K562 (cell line): Measurements from ENCODE around the gene NDUFS8. TPM values are rescaled to one million over a fixed set of nuclear protein-coding genes. Genes with fewer than 3 reads are reported as not detected.

Experiments
- COPS2 ChIP-seq: fragments of 450-650 bp; conservative IDR thresholded peaks from 2 replicates; pipeline ENCODE4 v1.6.1; 2016; ENCODE audit warnings: mild to moderate bottlenecking, moderate library complexity
- DIDO1 ChIP-seq: fragments of 450-650 bp; IDR thresholded peaks from 2 replicates; pipeline ENCODE4 v1.6.1; 2016; ENCODE audit warnings: low read depth, missing biosample characterization, missing genetic modification characterization
- FOXP1 ChIP-seq: sonication (generic); formaldehyde crosslinking; IDR thresholded peaks from 2 replicates; pipeline ENCODE4 v1.8.0; 2022; ENCODE audit warnings: mild to moderate bottlenecking, missing genetic modification reagents
- GATAD2B ChIP-seq: fragments of 450-650 bp; IDR thresholded peaks from 2 replicates; pipeline ENCODE4 v1.6.1; 2017; ENCODE audit warnings: mild to moderate bottlenecking, borderline replicate concordance
- HDAC2 ChIP-seq: fragments of 450-650 bp; IDR thresholded peaks from 2 replicates; pipeline ENCODE4 v1.6.1; 2016; ENCODE audit warnings: mild to moderate bottlenecking
- MEF2D ChIP-seq: conservative IDR thresholded peaks from 2 replicates; pipeline ENCODE4 v1.6.1; 2016; ENCODE audit warnings: low read depth, missing genetic modification characterization, missing compliant biosample characterization
- MYC ChIP-seq, 2 experiments: fragments of 250-450 bp in 1 of 2; sonication (Bioruptor Pico) in 1 of 2; IDR thresholded peaks; 2 replicates each; pipeline versions ENCODE4 v1.5.1 to v1.6.1; 2012 to 2021; ENCODE audit warnings: low read depth in 2 of 2, borderline replicate concordance in 1 of 2, improper control_type of control experiment in 1 of 2, low read length in 1 of 2, mild to moderate bottlenecking in 1 of 2, moderate library complexity in 1 of 2
- NFATC3 ChIP-seq: fragments of 450-650 bp; IDR thresholded peaks from 2 replicates; pipeline ENCODE4 v1.6.1; 2017; ENCODE audit warnings: mild to moderate bottlenecking
- NFE2 ChIP-seq: IDR thresholded peaks from 2 replicates; pipeline ENCODE4 v1.6.1; 2014; ENCODE audit warnings: antibody characterized with exemption, low read depth
- PHF21A ChIP-seq: fragments of 450-650 bp; IDR thresholded peaks from 2 replicates; pipeline ENCODE4 v1.6.1; 2017; ENCODE audit warnings: low read depth, borderline replicate concordance
- SIN3B ChIP-seq: fragments of 450-650 bp; IDR thresholded peaks from 2 replicates; pipeline ENCODE4 v1.6.1; 2017; ENCODE audit warnings: low read depth, mild to moderate bottlenecking, moderate library complexity
- SMAD3 ChIP-seq: fragments of 450-650 bp; formaldehyde crosslinking; conservative IDR thresholded peaks from 2 replicates; pipeline ENCODE4 v1.4.0; 2020; ENCODE audit warnings: mild to moderate bottlenecking
- TGIF2 ChIP-seq: sonication (generic); formaldehyde crosslinking; IDR thresholded peaks from 2 replicates; pipeline ENCODE4 v1.8.1; 2022; ENCODE audit warnings: mild to moderate bottlenecking, missing genetic modification reagents, moderate library complexity
- U2AF1 ChIP-seq: fragments of 200-400 bp; formaldehyde crosslinking; optimal IDR thresholded peaks from 2 replicates; pipeline ENCODE3; 2017; ENCODE audit warnings: mild to moderate bottlenecking, low read depth, low read length, moderate library complexity
- ZBTB8A ChIP-seq: fragments of 450-650 bp; IDR thresholded peaks from 2 replicates; pipeline ENCODE4 v1.6.1; 2018; ENCODE audit warnings: mild to moderate bottlenecking, moderate library complexity; ENCODE audit not compliant: partially characterized antibody
- ZFX ChIP-seq: sonication (generic); formaldehyde crosslinking; IDR thresholded peaks from 2 replicates; pipeline ENCODE4 v1.8.0; 2022; ENCODE audit warnings: mild to moderate bottlenecking, missing genetic modification reagents, moderate library complexity
- ZNF143 ChIP-seq: sonication (generic); formaldehyde crosslinking; IDR thresholded peaks from 2 replicates; pipeline ENCODE4 v1.9.0; 2022; ENCODE audit warnings: mild to moderate bottlenecking, missing genetic modification reagents
- ZNF165 ChIP-seq: fragments of 250-450 bp; sonication (Bioruptor Pico); IDR thresholded peaks from 2 replicates; pipeline ENCODE4 v1.4.0; 2020; ENCODE audit warnings: borderline replicate concordance
- ZNF3 ChIP-seq: fragments of 250-450 bp; sonication (Bioruptor Pico); IDR thresholded peaks from 2 replicates; pipeline ENCODE4 v1.5.0; 2021; ENCODE audit warnings: mild to moderate bottlenecking, moderate library complexity
- ZNF644 ChIP-seq: fragments of 200-800 bp; sonication (Bioruptor generic); IDR thresholded peaks from 2 replicates; pipeline ENCODE4 v1.6.1; 2016; ENCODE audit warnings: low read depth, missing genetic modification characterization, missing compliant biosample characterization
- polyA plus RNA-seq, 8 experiments: library from polyadenylated mRNA; depleted of rRNA in 4 of 8; stranded (reverse) in 5 of 8; unstranded in 3 of 8; fragments of >200 nt; fragmentation: Nextera tagmentation in 2 of 8; fragmentation: Illumina TruSeq in 1 of 8; extraction: Ambion mirVana in 2 of 8; extraction: Trizol in 1 of 8; gene quantifications; 2 replicates each; pipeline versions ENCODE4 v1.2.1 to v1.2.3, GENCODE V29; 2011 to 2014; ENCODE audit warnings: inconsistent platforms in 1 of 8, missing spikeins in 1 of 8
- total RNA-seq, 7 experiments: library from RNA; depleted of rRNA in 6 of 7; stranded (reverse); fragments of >200 nt in 6 of 7; fragmentation: Illumina TruSeq in 2 of 7; extraction: Trizol in 2 of 7; gene quantifications; 2 replicates each; pipeline versions ENCODE4 v1.2.1 to v1.2.3, GENCODE V29; 2011 to 2021; ENCODE audit warnings: low replicate concordance in 1 of 7
- TF ChIP-seq, protein P1 (sequence below): fragments of 250-450 bp; sonication (Bioruptor Pico); IDR thresholded peaks from 2 replicates; pipeline ENCODE4 v1.8.0; 2022; ENCODE audit warnings: inconsistent platforms

Gene NDUFS8
- total and polyA plus RNA-seq, 9 of the 15 experiments (the other 6 are each of a cell fraction or from before 2014, with no cell fraction given) = 36.5 to 351 (median 101) TPM

DNA sequence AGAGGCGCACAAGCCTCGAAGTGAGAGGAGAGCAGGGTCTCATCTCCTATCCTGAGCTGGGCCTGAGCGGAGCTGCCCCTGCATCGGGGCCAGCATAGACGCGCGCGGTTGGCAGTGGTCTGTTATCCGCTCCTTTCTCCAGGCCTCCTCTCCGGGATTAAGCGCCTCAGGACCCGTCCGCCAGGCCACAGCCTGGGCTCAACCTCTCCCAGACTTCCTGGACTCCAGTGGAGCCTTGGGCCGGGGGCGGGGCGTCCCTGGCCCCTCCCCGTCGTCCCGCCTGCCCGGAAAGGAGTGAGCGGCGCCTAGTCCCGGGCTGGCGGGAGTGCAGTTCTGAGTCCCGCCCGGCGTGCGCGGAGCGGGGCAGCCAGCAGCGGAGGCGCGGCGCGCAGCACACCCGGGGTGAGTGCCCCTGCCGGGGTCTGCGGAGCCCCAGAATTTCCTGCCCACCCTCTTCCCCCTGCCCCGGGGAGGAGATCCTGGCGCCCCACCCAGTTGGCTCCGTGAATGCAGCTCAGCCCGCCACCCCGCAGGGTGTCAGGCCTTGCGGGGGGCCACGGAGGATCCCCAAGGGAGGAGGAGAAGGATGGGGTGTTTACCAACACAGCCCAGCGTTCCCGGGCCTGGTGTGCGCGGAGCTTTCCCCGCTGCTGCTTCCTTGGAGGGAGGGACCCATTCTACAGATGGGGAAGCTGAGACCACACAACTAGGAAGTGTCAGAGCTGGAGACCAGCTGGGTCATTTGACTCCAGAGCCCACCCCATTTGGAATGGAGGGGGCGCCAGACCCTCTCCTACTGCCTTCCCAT, 8.4 kb downstream of the NDUFS8 start, which contains the start of gene TCIRG1 (continued):
- no peak for TF ChIP-seq ZNF644 (tag)
- TF ChIP-seq, protein P1, sequence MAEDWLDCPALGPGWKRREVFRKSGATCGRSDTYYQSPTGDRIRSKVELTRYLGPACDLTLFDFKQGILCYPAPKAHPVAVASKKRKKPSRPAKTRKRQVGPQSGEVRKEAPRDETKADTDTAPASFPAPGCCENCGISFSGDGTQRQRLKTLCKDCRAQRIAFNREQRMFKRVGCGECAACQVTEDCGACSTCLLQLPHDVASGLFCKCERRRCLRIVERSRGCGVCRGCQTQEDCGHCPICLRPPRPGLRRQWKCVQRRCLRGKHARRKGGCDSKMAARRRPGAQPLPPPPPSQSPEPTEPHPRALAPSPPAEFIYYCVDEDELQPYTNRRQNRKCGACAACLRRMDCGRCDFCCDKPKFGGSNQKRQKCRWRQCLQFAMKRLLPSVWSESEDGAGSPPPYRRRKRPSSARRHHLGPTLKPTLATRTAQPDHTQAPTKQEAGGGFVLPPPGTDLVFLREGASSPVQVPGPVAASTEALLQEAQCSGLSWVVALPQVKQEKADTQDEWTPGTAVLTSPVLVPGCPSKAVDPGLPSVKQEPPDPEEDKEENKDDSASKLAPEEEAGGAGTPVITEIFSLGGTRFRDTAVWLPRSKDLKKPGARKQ (CRISPR knock-in tag) = no peak
- no peak for TF ChIP-seq PHF21A
- no peak for TF ChIP-seq MEF2D (tag)
- no peak for TF ChIP-seq NFATC3
- no peak for TF ChIP-seq COPS2
- peak; percentile 72; the same call in 1 of the 2 replicates for TF ChIP-seq FOXP1 (CRISPR knock-in tag)
- TF ChIP-seq GATAD2B = peak; percentile 47; the same call in 1 of the 2 replicates
- TF ChIP-seq SMAD3 (CRISPR knock-in tag) = no peak
- no peak for TF ChIP-seq TGIF2 (CRISPR knock-in tag)
- TF ChIP-seq MYC (IDR thresholded peaks at IDR 0.05; ENCODE audit: low read depth, low read length) = no peak; the same call in 1 of the 2 replicates
- TF ChIP-seq MYC (CRISPR knock-in tag; IDR thresholded peaks at IDR 0.05; ENCODE audit: borderline replicate concordance, low read depth) = 0 out of 2 replicates have a peak, but pooled peaks have one; percentile 38
- TF ChIP-seq NFE2 = no peak
- no peak for TF ChIP-seq U2AF1
- TF ChIP-seq DIDO1 (tag) = no peak
- TF ChIP-seq ZFX (CRISPR knock-in tag) = peak; percentile 94
- TF ChIP-seq HDAC2 = peak; percentile 99
- 0 out of 2 replicates have a peak, but pooled peaks have one; percentile 28 for TF ChIP-seq ZNF3 (CRISPR knock-in tag)
- no peak for TF ChIP-seq ZNF165 (CRISPR knock-in tag)
- no peak for TF ChIP-seq SIN3B
- TF ChIP-seq ZNF143 = no peak
- no peak for TF ChIP-seq ZBTB8A
